B cell (primary cell): ENCODE measurements around the gene TRAM2. TPM values are rescaled to one million over a fixed set of nuclear protein-coding genes. Genes with fewer than 3 reads are reported as not detected.

Source experiments
- ATAC-seq: fragments of 200-7000 bp; cut with Tn5 transposase; one replicate; pipeline ENCODE4 v1.10.0; 2021; ENCODE audit warnings: low read depth, mild to moderate bottlenecking, moderate number of reproducible peaks, moderate library complexity
- CTCF ChIA-PET: fragments of 350-600 bp; sonication (Branson Sonifier 250); formaldehyde crosslinking; loops from one replicate; lab custom pipeline; 2021; ENCODE audit warnings: antibody characterized with exemption, inconsistent platforms; lab: Charles Lee
- POLR2A ChIA-PET: fragments of 350-600 bp; sonication (Branson Sonifier 250); formaldehyde crosslinking; loops from one replicate; lab custom pipeline; 2021; ENCODE audit warnings: antibody characterized with exemption; lab: Charles Lee
- DNase-seq: peaks from one replicate; pipeline ENCODE4 v3.0.0; 2013
- H2AFZ ChIP-seq: 2 replicates; pipeline ENCODE4 v1.6.1; 2012; ENCODE audit warnings: mild to moderate bottlenecking, low read depth, low read length; ENCODE audit not compliant: insufficient read depth, poor library complexity, severe bottlenecking
- H3K27ac ChIP-seq, 2 donors: 1 replicate in 1 of 2; 2 replicates in 1 of 2; pipeline ENCODE4 v1.5.1; 2012 to 2013; ENCODE audit warnings: low read length in 2 of 2, mild to moderate bottlenecking in 2 of 2, moderate library complexity in 1 of 2
- H3K27me3 ChIP-seq, 4 experiments: fragments of 200-600 bp in 1 of 4; sonication (generic) in 1 of 4; replicated peaks in 1 of 4; 1 replicate in 2 of 4; 2 replicates in 2 of 4; pipeline versions ENCODE4 v1.6.1 to v1.7.0; 2013 to 2016; ENCODE audit warnings: low read length in 3 of 4, mild to moderate bottlenecking in 2 of 4, mixed read lengths in 1 of 4, moderate library complexity in 1 of 4; ENCODE audit not compliant: insufficient read depth in 4 of 4, control insufficient read depth in 3 of 4; ENCODE audit errors: control extremely low read depth in 1 of 4
- H3K36me3 ChIP-seq, 2 experiments: replicated peaks in 1 of 2; 1 replicate in 1 of 2; 2 replicates in 1 of 2; pipeline versions ENCODE4 v1.6.1 to v1.7.1; 2013; ENCODE audit warnings: low read length in 1 of 2; ENCODE audit not compliant: insufficient read depth in 2 of 2, control insufficient read depth in 1 of 2; ENCODE audit errors: control extremely low read depth in 1 of 2, extremely low read depth in 1 of 2
- H3K4me1 ChIP-seq, 2 donors: fragments of 200-600 bp in 1 of 2; sonication (generic) in 1 of 2; 1 replicate in 1 of 2; 2 replicates in 1 of 2; pipeline versions ENCODE4 v1.5.1 to v1.6.1; 2013 to 2017; ENCODE audit warnings: low read length in 2 of 2; ENCODE audit not compliant: control insufficient read depth in 2 of 2, insufficient read depth in 2 of 2
- H3K4me2 ChIP-seq: replicated peaks from 2 replicates; pipeline ENCODE3; 2012; ENCODE audit warnings: mild to moderate bottlenecking, low read depth, low read length; ENCODE audit not compliant: poor library complexity, severe bottlenecking
- H3K4me3 ChIP-seq, 5 experiments: fragments of 200-600 bp in 1 of 5; sonication (generic) in 1 of 5; 1 replicate in 3 of 5; 2 replicates in 2 of 5; pipeline versions ENCODE4 v1.5.1 to v1.7.0; 2011 to 2016; ENCODE audit warnings: low read length in 4 of 5, mild to moderate bottlenecking in 4 of 5, low read depth in 2 of 5, control low read depth in 1 of 5, moderate library complexity in 1 of 5; ENCODE audit not compliant: insufficient read depth in 1 of 5; ENCODE audit errors: control extremely low read depth in 1 of 5, extremely low read depth in 1 of 5
- H3K79me2 ChIP-seq: fragments of 200-600 bp; sonication (generic); one replicate; pipeline ENCODE4 v1.6.0; 2016; ENCODE audit warnings: low read length; ENCODE audit not compliant: control insufficient read depth, insufficient read depth
- H3K9ac ChIP-seq: fragments of 200-600 bp; sonication (generic); 2 replicates; pipeline ENCODE4 v1.6.1; 2017; ENCODE audit warnings: mild to moderate bottlenecking, low read length, moderate library complexity
- H3K9me3 ChIP-seq, 3 donors: one replicate each; pipeline versions ENCODE4 v1.6.1 to v1.7.1; 2013; ENCODE audit warnings: low read length in 2 of 3; ENCODE audit not compliant: control insufficient read depth in 2 of 3, insufficient read depth in 1 of 3; ENCODE audit errors: control extremely low read depth in 1 of 3
- H4K20me1 ChIP-seq: 2 replicates; pipeline ENCODE4 v1.6.0; 2012; ENCODE audit warnings: mild to moderate bottlenecking, low read length; ENCODE audit not compliant: insufficient read depth, control insufficient read depth, poor library complexity, severe bottlenecking
- H3K27ac Mint-ChIP-seq: one replicate; pipeline ENCODE4 v1.8.0; 2021; ENCODE audit warnings: mixed read lengths
- H3K27me3 Mint-ChIP-seq: one replicate; pipeline ENCODE4 v1.8.0; 2021; ENCODE audit warnings: mixed read lengths
- H3K4me1 Mint-ChIP-seq: one replicate; pipeline ENCODE4 v1.8.0; 2021; ENCODE audit warnings: mixed read lengths
- H3K4me3 Mint-ChIP-seq: one replicate; pipeline ENCODE4 v1.8.0; 2021; ENCODE audit warnings: mixed read lengths
- H3K9me3 Mint-ChIP-seq: one replicate; pipeline ENCODE4 v1.8.0; 2022; ENCODE audit warnings: mixed read lengths; ENCODE audit not compliant: insufficient read depth
- EZH2 ChIP-seq: IDR thresholded peaks from 2 replicates; pipeline ENCODE4 v1.6.1; 2012; ENCODE audit warnings: borderline replicate concordance, low read depth, mild to moderate bottlenecking, moderate library complexity, low read length; ENCODE audit not compliant: insufficient read depth, poor library complexity, severe bottlenecking
- WGBS: methylation state at CpG from one replicate; pipeline ENCODE4 v1.1.5; 2013; ENCODE audit warnings: missing lambda C conversion rate; ENCODE audit not compliant: insufficient coverage; 5-methylcytosine and 5-hydroxymethylcytosine counted together
- intact Hi-C: fragments of 100-400 bp; cut with micrococcal nuclease; formaldehyde crosslinking; loops from one replicate; pipeline ENCODE4 v1.10.0; 2022
- polyA plus RNA-seq: library from polyadenylated mRNA; depleted of rRNA; stranded (reverse); fragments of >200 nt; gene quantifications from 2 replicates; pipeline ENCODE4 v1.2.3, GENCODE V29; 2012
- total RNA-seq, 2 donors: library from RNA; stranded (reverse); fragments of 120-200 nt in 1 of 2; gene quantifications; 1 replicate in 1 of 2; 2 replicates in 1 of 2; pipeline versions ENCODE4 v1.2.3 to v1.2.4, GENCODE V29; 2013 to 2022
- TF ChIP-seq, protein P1 (sequence below): fragments of 200-600 bp; IDR thresholded peaks from one replicate; pipeline ENCODE4 v1.8.0; 2022; ENCODE audit warnings: antibody characterized with exemption, mild to moderate bottlenecking

Gene TRAM2
- total and polyA plus RNA-seq, 2 donors (not counting 1 experiment from before 2014, with no cell fraction given): 9.0 to 13.3 TPM

GRCh38 chr6:52536424-52536916 lies 40.4 kb downstream of the TRAM2 start:
- Histone ChIP-seq H3K9ac (no peak overlapping the region), H3K36me3 (peaks cover 0 to 4% of the 10 kb centered on the region in 2 experiments), H3K4me1 (peaks cover 8 to 16% of the 10 kb centered on the region in 2 donors), H3K27me3 (no peaks in the 10 kb centered on the region), H3K4me3 (no peak overlapping the region), H2AFZ (no peak overlapping the region), H3K4me2 (no peak overlapping the region), H3K9me3 (no peaks in the 10 kb centered on the region), H3K27ac (no peak overlapping the region), H3K79me2 (peaks cover 3% of the 10 kb centered on the region), H4K20me1 (peaks cover 4% of the 10 kb centered on the region)
- H3K27ac Mint-ChIP-seq: no peak overlapping the region
- DNase-seq: no peak
- H3K9me3 Mint-ChIP-seq: no peaks in the 10 kb centered on the region
- intact Hi-C loops: no loop called here
- no peak for ATAC-seq
- 94% methylated on average over 6 of the region's 6 CpGs for WGBS
- no peak overlapping the region for H3K4me3 Mint-ChIP-seq
- CTCF ChIA-PET: no interaction called here
- POLR2A ChIA-PET: no interaction called here
- H3K4me1 Mint-ChIP-seq: peaks cover 16% of the 10 kb centered on the region
- no peak for TF ChIP-seq EZH2
- H3K27me3 Mint-ChIP-seq: no peaks in the 10 kb centered on the region

GRCh38 chr6:52535711-52536423 lies 41.0 kb downstream of the TRAM2 start:
- Mint-ChIP-seq H3K4me3 (no peak overlapping the region), H3K4me1 (peaks cover 16% of the 10 kb centered on the region)

More at GRCh38 chr6:52535711-52536423, 41.0 kb downstream of the TRAM2 start:
- H3K27me3 ChIP-seq: no peaks in the 10 kb centered on the region
- peaks cover 4% of the 10 kb centered on the region for H4K20me1 ChIP-seq
- H3K79me2 ChIP-seq: peaks cover 3% of the 10 kb centered on the region
- WGBS: 72% methylated on average over 3 of the region's 5 CpGs
- Mint-ChIP-seq H3K9me3 (no peaks in the 10 kb centered on the region), H3K27me3 (no peaks in the 10 kb centered on the region), H3K27ac (no peak overlapping the region)
- CTCF ChIA-PET: interaction anchor here (1.6 kb wide), 1 partner anchor 38 kb away, joined by 3 read pairs; no protein-coding TSS in a partner anchor
- H3K27ac ChIP-seq: no peak overlapping the region
- H2AFZ ChIP-seq: no peak overlapping the region
- intact Hi-C loops: no loop called here
- H3K4me1 ChIP-seq: peaks cover 8 to 16% of the 10 kb centered on the region in 2 donors
- H3K4me2 ChIP-seq: no peak overlapping the region
- peaks cover 0 to 6% of the 10 kb centered on the region in 2 experiments for H3K36me3 ChIP-seq
- no peak overlapping the region for H3K9ac ChIP-seq
- no peak for TF ChIP-seq EZH2
- TF ChIP-seq, protein P1, sequence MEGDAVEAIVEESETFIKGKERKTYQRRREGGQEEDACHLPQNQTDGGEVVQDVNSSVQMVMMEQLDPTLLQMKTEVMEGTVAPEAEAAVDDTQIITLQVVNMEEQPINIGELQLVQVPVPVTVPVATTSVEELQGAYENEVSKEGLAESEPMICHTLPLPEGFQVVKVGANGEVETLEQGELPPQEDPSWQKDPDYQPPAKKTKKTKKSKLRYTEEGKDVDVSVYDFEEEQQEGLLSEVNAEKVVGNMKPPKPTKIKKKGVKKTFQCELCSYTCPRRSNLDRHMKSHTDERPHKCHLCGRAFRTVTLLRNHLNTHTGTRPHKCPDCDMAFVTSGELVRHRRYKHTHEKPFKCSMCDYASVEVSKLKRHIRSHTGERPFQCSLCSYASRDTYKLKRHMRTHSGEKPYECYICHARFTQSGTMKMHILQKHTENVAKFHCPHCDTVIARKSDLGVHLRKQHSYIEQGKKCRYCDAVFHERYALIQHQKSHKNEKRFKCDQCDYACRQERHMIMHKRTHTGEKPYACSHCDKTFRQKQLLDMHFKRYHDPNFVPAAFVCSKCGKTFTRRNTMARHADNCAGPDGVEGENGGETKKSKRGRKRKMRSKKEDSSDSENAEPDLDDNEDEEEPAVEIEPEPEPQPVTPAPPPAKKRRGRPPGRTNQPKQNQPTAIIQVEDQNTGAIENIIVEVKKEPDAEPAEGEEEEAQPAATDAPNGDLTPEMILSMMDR: no peak
- no peaks in the 10 kb centered on the region for H3K9me3 ChIP-seq
- POLR2A ChIA-PET: no interaction called here
- DNase-seq (no peak), ATAC-seq (no peak)
- no peak overlapping the region for H3K4me3 ChIP-seq
